Measurements from ENCODE around the gene POLE3. TPM values are rescaled to one million over a fixed set of nuclear protein-coding genes. Genes with fewer than 3 reads are reported as not detected.

The POLE3 gene, protein sequence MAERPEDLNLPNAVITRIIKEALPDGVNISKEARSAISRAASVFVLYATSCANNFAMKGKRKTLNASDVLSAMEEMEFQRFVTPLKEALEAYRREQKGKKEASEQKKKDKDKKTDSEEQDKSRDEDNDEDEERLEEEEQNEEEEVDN
- total RNA-seq (2014; rRNA removed; shearing (Covaris generic)) = 70.6 and 80.4 TPM in 2 replicates

DNA sequence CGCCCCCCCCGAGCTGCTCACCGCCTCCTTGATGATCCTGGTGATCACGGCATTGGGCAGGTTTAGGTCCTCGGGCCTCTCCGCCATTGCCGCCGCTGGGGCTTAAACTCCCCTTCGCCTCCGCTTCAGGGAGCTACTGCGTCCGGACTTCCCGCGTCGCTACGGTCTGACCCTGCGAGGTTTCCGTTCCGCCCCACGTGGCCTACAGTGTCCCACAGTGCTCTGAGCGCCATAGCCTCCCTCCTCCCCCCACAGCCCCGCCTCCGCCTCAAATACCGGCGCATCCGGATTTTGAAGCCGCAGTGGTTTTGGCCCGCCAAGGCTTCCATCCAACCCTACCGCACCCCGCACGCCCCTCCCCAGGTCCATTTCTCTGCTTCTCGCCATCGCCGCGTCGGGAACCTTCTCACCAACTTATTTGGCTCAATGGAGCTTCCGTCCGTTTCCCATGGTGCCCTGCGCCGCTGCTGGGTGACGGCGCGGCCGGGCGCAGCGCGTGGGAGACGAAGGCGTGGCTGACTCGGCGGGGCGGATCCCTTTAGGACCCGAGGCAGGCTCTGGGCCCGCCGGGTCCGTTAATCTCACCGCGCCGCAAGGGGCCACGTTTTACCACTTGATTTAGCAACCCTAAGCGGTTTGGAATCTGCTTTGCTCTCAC lies at the start of gene POLE3, which contains the start of gene C9orf43:
Gene POLE3 (minus strand): TSS at position 469 of the 658 bp plus-strand sequence. CDS start 382 bp downstream, at position 87.
Gene C9orf43 (plus strand): TSS at position 541 of the 658 bp plus-strand sequence. CDS start 2,747 bp downstream, outside the sequence.

DNA sequence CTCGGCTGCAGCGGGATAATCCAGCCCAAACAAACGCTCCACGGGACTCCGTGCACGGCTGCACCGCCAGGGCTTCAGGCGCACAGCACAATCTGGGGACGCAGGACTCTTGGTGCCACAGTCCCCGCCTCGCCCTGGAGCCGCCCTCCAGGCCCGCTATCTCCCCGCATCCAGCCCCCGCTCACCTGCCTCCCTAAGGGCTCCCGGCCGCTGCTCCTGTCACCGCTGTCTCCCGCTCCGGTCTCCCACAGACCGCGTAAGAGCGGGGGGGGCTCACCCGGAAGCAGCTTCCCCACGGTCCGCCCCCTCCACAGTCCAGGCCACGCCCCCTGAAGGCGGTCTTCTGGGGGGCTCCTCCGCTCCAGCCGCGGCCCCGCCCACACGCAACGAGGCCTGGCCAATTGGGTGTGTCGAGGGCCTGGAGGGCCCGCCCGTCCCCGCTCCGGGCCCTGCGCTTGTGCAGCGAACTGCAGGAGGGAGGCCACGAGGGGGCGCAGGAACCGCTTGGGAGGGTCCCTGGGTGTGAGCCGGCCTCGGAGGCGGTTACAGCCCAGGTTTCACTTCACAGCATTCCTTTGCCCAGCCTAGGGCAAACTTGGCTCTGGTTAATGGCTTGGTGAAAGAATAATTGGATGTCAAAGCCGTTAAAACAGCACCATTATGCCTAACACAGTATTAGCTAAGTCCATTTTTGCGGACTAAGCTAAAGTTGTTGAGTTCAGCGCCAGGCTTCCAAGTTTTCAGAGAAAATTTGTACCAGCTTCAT lies 9.3 kb downstream of the POLE3 start, which contains the start of gene ALAD:
Gene ALAD (minus strand): TSS at position 258 of the 766 bp plus-strand sequence. CDS start 7,725 bp downstream, outside the sequence.

DNA sequence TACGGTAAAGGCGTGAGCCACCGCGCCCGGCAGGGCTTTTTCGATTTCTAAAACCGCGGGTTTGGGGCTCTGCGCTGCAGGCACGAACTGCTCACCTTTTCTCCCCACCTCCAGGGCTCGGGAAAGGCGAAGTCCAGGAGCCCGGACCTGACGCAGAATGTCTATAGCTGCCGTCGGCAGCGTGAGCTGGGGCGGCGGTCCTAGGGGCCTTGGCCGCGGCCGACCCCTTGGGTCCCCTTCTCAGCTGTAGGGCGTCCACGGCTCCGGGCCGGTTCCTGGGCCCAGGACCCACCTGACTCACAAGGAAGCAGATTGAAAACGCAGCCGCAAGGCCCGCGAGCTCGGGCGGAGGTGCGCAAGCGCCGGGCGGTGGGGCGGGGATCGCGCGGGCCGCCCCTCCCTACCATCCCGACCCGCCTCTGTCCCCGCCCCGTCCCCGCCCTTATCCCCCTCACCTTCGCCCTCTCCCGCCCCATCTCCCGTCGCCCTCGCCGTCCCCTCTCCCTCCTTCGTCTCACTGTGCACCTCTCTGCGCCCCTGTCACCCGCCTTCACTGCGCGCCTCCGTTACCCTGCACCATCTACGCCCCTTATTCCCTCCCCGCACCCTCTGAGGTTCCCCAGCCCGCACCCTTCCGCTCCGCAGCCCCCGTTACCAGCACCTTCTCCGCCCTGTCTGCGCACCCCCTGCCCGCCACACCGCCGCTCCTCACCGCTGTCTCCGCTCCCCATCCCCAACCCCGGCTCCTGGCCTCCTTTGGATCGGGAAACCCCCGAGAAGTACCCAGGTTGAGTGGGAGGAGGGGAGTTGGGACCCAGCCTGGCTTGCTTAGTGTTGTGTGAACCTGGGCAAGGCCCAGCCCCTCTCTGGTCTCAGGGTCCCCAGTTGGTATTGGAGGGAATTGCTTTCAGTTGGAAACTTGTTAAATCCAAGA lies 33.6 kb downstream of the POLE3 start, which contains the start of gene HDHD3:
Gene HDHD3 (minus strand): TSS at position 353 of the 934 bp plus-strand sequence. CDS start 2,632 bp downstream, outside the sequence.

Other genes with a start within 250 kb of the POLE3 start
- 16.3 and 19.4 TPM in 2 replicates for gene FKBP15, start 189.4 kb downstream of the POLE3 start, total RNA-seq (2014; rRNA removed; shearing (Covaris generic))
- 20.7 and 25.4 TPM in 2 replicates for gene SLC31A1, start 189.1 kb downstream of the POLE3 start, total RNA-seq (2014; rRNA removed; shearing (Covaris generic))
- gene CDC26, start 135.1 kb downstream of the POLE3 start, total RNA-seq (2014; rRNA removed; shearing (Covaris generic)) = 40.4 and 53.9 TPM in 2 replicates
- gene PRPF4, start 135.0 kb downstream of the POLE3 start, total RNA-seq (2014; rRNA removed; shearing (Covaris generic)) = 54.8 and 67.0 TPM in 2 replicates
- not detected in 2 replicates for gene RNF183, start 107.3 kb downstream of the POLE3 start, total RNA-seq (2014; rRNA removed; shearing (Covaris generic))
- gene WDR31, start 70.4 kb downstream of the POLE3 start, total RNA-seq (2014; rRNA removed; shearing (Covaris generic)) = 1.2 and 1.3 TPM in 2 replicates
- gene BSPRY, start 61.1 kb downstream of the POLE3 start, total RNA-seq (2014; rRNA removed; shearing (Covaris generic)) = not detected in 2 replicates
- 7.3 and 9.9 TPM in 2 replicates for gene HDHD3, start 33.7 kb downstream of the POLE3 start, total RNA-seq (2014; rRNA removed; shearing (Covaris generic))
- 14.2 and 16.2 TPM in 2 replicates for gene ALAD, start 9.4 kb downstream of the POLE3 start, total RNA-seq (2014; rRNA removed; shearing (Covaris generic))
- gene C9orf43, start 72 bp upstream of the POLE3 start, total RNA-seq (2014; rRNA removed; shearing (Covaris generic)) = 0.42 and 0.45 TPM in 2 replicates
- 51.3 and 57.2 TPM in 2 replicates for gene RGS3, start 53.1 kb upstream of the POLE3 start, total RNA-seq (2014; rRNA removed; shearing (Covaris generic))